Prostate gland (tissue), 2 donors: ENCODE results near the gene CDH16.

Experiments used
- CTCF ChIP-seq, 4 experiments: fragments of 200-600 bp in 2 of 4; fragments of 450-650 bp in 2 of 4; sonication (generic) in 2 of 4; IDR thresholded peaks; 1 replicate in 3 of 4; 2 replicates in 1 of 4; pipeline ENCODE4 v1.5.1; 2016 to 2019; ENCODE audit warnings: antibody characterized with exemption in 4 of 4, mild to moderate bottlenecking in 2 of 4, moderate library complexity in 2 of 4
- POLR2A ChIP-seq: fragments of 450-650 bp; IDR thresholded peaks from one replicate; pipeline ENCODE4 v1.6.1; 2016; ENCODE audit warnings: antibody characterized with exemption, mild to moderate bottlenecking

GRCh38 chr16:66942981-66943380, 24.3 kb upstream of the CDH16 start:
- no peak for TF ChIP-seq CTCF (IDR thresholded peaks at IDR 0.05)
- TF ChIP-seq POLR2A, result no peak
